Neural cell (in vitro differentiated cells): ENCODE measurements around the gene ZNF280C. TPM values are rescaled to one million over a fixed set of nuclear protein-coding genes. Genes with fewer than 3 reads are reported as not detected.

ENCODE experiments used
- H2AFZ ChIP-seq: fragments of 200-600, 300-800 bp; sonication (generic), shearing (Covaris generic); 2 replicates; pipeline ENCODE4 v1.6.0; 2014; ENCODE audit warnings: low read depth, mild to moderate bottlenecking, antibody characterized with exemption, low read length, moderate library complexity
- H3F3A ChIP-seq: fragments of 200-600 bp; shearing (Covaris generic); 2 replicates; pipeline ENCODE4 v1.6.1; 2016; ENCODE audit warnings: mild to moderate bottlenecking, moderate library complexity, mixed read lengths, antibody characterized with exemption, low read length; ENCODE audit not compliant: insufficient read depth, poor library complexity, severe bottlenecking
- H3K27ac ChIP-seq: fragments of 200-600, 300-800 bp; sonication (generic), shearing (Covaris generic); 2 replicates; pipeline ENCODE4 v1.5.1; 2014; ENCODE audit warnings: mild to moderate bottlenecking, low read length, moderate library complexity
- H3K27me3 ChIP-seq: fragments of 300-800, 200-600 bp; sonication (generic), shearing (Covaris generic); 2 replicates; pipeline ENCODE4 v1.6.0; 2014; ENCODE audit warnings: mild to moderate bottlenecking, low read depth, low read length, moderate library complexity; ENCODE audit not compliant: insufficient read depth
- H3K36me3 ChIP-seq: fragments of 300-800, 200-600 bp; sonication (generic), shearing (Covaris generic); 2 replicates; pipeline ENCODE4 v1.5.1; 2014; ENCODE audit warnings: mild to moderate bottlenecking, antibody characterized with exemption, low read length, moderate library complexity; ENCODE audit not compliant: insufficient read depth
- H3K4me2 ChIP-seq: fragments of 300-800, 200-600 bp; sonication (generic), shearing (Covaris generic); 2 replicates; pipeline ENCODE4 v1.6.0; 2014; ENCODE audit warnings: mild to moderate bottlenecking, low read length
- H3K4me3 ChIP-seq: fragments of 300-800, 200-600 bp; sonication (generic), shearing (Covaris generic); 2 replicates; pipeline ENCODE4 v1.5.1; 2014; ENCODE audit warnings: mild to moderate bottlenecking, low read length, moderate library complexity
- H3K79me2 ChIP-seq: fragments of 200-600 bp; shearing (Covaris generic); replicated peaks from 2 replicates; pipeline ENCODE4 v1.6.0; 2014; ENCODE audit warnings: mild to moderate bottlenecking, low read length, moderate library complexity; ENCODE audit not compliant: insufficient read depth
- H3K9ac ChIP-seq: fragments of 300-800, 200-600 bp; sonication (generic), shearing (Covaris generic); 2 replicates; pipeline ENCODE4 v1.6.1; 2016; ENCODE audit warnings: mild to moderate bottlenecking, low read length, mixed read lengths
- H3K9me2 ChIP-seq: fragments of 200-600 bp; shearing (Covaris generic); 2 replicates; pipeline ENCODE4 v1.6.1; 2016; ENCODE audit warnings: mild to moderate bottlenecking, low read length, mixed read lengths; ENCODE audit not compliant: insufficient read depth
- H3K9me3 ChIP-seq: fragments of 200-600, 300-800 bp; sonication (generic), shearing (Covaris generic); 2 replicates; pipeline ENCODE4 v1.6.1; 2016; ENCODE audit warnings: mild to moderate bottlenecking, mixed run types, low read length, moderate library complexity, mixed read lengths
- H4K20me1 ChIP-seq: fragments of 200-600 bp; shearing (Covaris generic); 2 replicates; pipeline ENCODE4 v1.6.1; 2016; ENCODE audit warnings: mild to moderate bottlenecking, mixed run types; ENCODE audit not compliant: insufficient read depth
- EP300 ChIP-seq: fragments of 450-650 bp; conservative IDR thresholded peaks from 2 replicates; pipeline ENCODE4 v1.6.1; 2014; ENCODE audit warnings: antibody characterized with exemption, mild to moderate bottlenecking, moderate library complexity; ENCODE audit not compliant: poor library complexity, severe bottlenecking
- EZH2 ChIP-seq: fragments of 200-600, 300-800 bp; shearing (Covaris generic), sonication (generic); IDR thresholded peaks from 2 replicates; pipeline ENCODE4 v1.6.1; 2014; ENCODE audit warnings: antibody characterized with exemption, low read length, borderline replicate concordance, mild to moderate bottlenecking; ENCODE audit not compliant: insufficient read depth, poor library complexity, severe bottlenecking
- MXI1 ChIP-seq: fragments of 450-650 bp; conservative IDR thresholded peaks from 2 replicates; pipeline ENCODE4 v1.6.1; 2014; ENCODE audit warnings: antibody characterized with exemption, mild to moderate bottlenecking; ENCODE audit not compliant: poor library complexity, severe bottlenecking
- POLR2AphosphoS5 ChIP-seq: IDR thresholded peaks from 2 replicates; pipeline ENCODE4 v1.6.1; 2012
- RAD21 ChIP-seq: fragments of 450-650 bp; conservative IDR thresholded peaks from 2 replicates; pipeline ENCODE4 v1.6.1; 2014; ENCODE audit warnings: antibody characterized with exemption, mild to moderate bottlenecking, moderate library complexity
- REST ChIP-seq: IDR thresholded peaks from 2 replicates; pipeline ENCODE4 v1.6.1; 2012; ENCODE audit warnings: borderline replicate concordance
- SMC3 ChIP-seq: fragments of 450-650 bp; conservative IDR thresholded peaks from 2 replicates; pipeline ENCODE4 v1.6.1; 2014; ENCODE audit warnings: antibody characterized with exemption, mild to moderate bottlenecking, moderate library complexity; ENCODE audit not compliant: poor library complexity
- TAF1 ChIP-seq: IDR thresholded peaks from 2 replicates; pipeline ENCODE4 v1.6.1; 2012; ENCODE audit warnings: low read depth
- polyA plus RNA-seq: library from polyadenylated mRNA; depleted of rRNA; stranded (reverse); fragments of >200 nt; gene quantifications from 2 replicates; pipeline ENCODE4 v1.2.3, GENCODE V29; 2014
- TF ChIP-seq, protein P1 (sequence below): fragments of 450-650 bp; IDR thresholded peaks from 2 replicates; pipeline ENCODE4 v1.5.1; 2014; ENCODE audit warnings: antibody characterized with exemption, mild to moderate bottlenecking, moderate library complexity; ENCODE audit not compliant: poor library complexity, severe bottlenecking

The ZNF280C gene
- polyA plus RNA-seq, 1 donor from 2014 or later: 9.5 TPM

DNA sequence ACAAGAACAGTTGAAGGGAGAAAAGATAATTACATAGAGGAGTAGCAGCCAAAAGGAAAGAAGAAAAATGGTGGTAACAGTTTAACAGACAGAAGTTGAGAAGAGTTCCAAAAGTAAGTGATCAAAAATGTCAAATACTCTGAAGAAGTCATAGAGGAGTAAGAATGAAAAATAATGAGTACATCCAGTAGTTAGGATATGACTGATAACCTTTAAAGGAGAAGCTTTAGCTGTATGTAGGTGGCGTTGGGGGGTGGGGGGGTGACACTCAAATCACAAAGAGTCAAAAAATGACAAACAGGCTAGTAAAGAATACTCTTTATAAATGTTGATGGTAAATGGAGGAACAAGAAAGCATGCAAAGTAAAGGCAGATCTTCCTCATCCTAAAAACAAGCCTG lies 56.3 kb downstream of the ZNF280C start:
- Histone ChIP-seq H2AFZ (no peak overlapping the region), H3K9me3 (no peaks in the 10 kb centered on the region), H3K4me3 (no peak overlapping the region), H3K36me3 (no peaks in the 10 kb centered on the region), H3K27me3 (no peaks in the 10 kb centered on the region), H3K27ac (no peak overlapping the region), H4K20me1 (no peaks in the 10 kb centered on the region), H3K4me2 (no peak overlapping the region), H3K9ac (no peak overlapping the region), H3K9me2 (no peaks in the 10 kb centered on the region), H3K79me2 (no peaks in the 10 kb centered on the region), H3F3A (no peaks in the 10 kb centered on the region)
- TF ChIP-seq EP300: no peak
- TF ChIP-seq SMC3: no peak
- TF ChIP-seq TAF1: no peak
- TF ChIP-seq REST: no peak
- TF ChIP-seq EZH2: no peak
- no peak for TF ChIP-seq POLR2AphosphoS5
- no peak for TF ChIP-seq MXI1
- TF ChIP-seq, protein P1, sequence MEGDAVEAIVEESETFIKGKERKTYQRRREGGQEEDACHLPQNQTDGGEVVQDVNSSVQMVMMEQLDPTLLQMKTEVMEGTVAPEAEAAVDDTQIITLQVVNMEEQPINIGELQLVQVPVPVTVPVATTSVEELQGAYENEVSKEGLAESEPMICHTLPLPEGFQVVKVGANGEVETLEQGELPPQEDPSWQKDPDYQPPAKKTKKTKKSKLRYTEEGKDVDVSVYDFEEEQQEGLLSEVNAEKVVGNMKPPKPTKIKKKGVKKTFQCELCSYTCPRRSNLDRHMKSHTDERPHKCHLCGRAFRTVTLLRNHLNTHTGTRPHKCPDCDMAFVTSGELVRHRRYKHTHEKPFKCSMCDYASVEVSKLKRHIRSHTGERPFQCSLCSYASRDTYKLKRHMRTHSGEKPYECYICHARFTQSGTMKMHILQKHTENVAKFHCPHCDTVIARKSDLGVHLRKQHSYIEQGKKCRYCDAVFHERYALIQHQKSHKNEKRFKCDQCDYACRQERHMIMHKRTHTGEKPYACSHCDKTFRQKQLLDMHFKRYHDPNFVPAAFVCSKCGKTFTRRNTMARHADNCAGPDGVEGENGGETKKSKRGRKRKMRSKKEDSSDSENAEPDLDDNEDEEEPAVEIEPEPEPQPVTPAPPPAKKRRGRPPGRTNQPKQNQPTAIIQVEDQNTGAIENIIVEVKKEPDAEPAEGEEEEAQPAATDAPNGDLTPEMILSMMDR: no peak
- TF ChIP-seq RAD21: no peak

- H4K20me1 ChIP-seq: no peaks in the 10 kb centered on the region
- H2AFZ ChIP-seq: no peak overlapping the region
- H3K4me3 ChIP-seq: no peak overlapping the region
- no peaks in the 10 kb centered on the region for H3F3A ChIP-seq
- no peak overlapping the region for H3K27ac ChIP-seq
- no peak overlapping the region for H3K9ac ChIP-seq
- H3K79me2 ChIP-seq: no peaks in the 10 kb centered on the region
- H3K36me3 ChIP-seq: no peaks in the 10 kb centered on the region
- no peaks in the 10 kb centered on the region for H3K27me3 ChIP-seq
- TF ChIP-seq TAF1 (no peak), RAD21 (no peak), SMC3 (no peak), EZH2 (no peak), EP300 (no peak), MXI1 (no peak), POLR2AphosphoS5 (no peak), REST (no peak)
- TF ChIP-seq, protein P1: no peak
- H3K4me2 ChIP-seq: no peak overlapping the region
- H3K9me3 ChIP-seq: no peaks in the 10 kb centered on the region
- no peaks in the 10 kb centered on the region for H3K9me2 ChIP-seq
These were observed 57.1 kb downstream of the ZNF280C start for GRCh38 chrX:130211415-130212186.
